Neural progenitor cell (in vitro differentiated cells): ENCODE measurements around the gene DISC1. TPM values are rescaled to one million over a fixed set of nuclear protein-coding genes. Genes with fewer than 3 reads are reported as not detected.

Experiments used
- DNase-seq: peaks from one replicate; pipeline ENCODE4 v3.0.0-alpha.2; 2016; ENCODE audit warnings: low spot score
- H2AFZ ChIP-seq: fragments of 200-600 bp; sonication (generic); replicated peaks from 2 replicates; pipeline ENCODE4 v1.6.1; 2016; ENCODE audit warnings: antibody characterized with exemption
- H3F3A ChIP-seq: fragments of 200-600 bp; sonication (generic); 2 replicates; pipeline ENCODE4 v1.6.1; 2016; ENCODE audit warnings: antibody characterized with exemption, low read depth
- H3K27ac ChIP-seq: fragments of 200-600 bp; sonication (generic); 2 replicates; pipeline ENCODE4 v1.5.1; 2016; ENCODE audit warnings: mild to moderate bottlenecking
- H3K27me3 ChIP-seq: fragments of 200-600 bp; sonication (generic); 2 replicates; pipeline ENCODE4 v1.6.1; 2016; ENCODE audit warnings: mild to moderate bottlenecking, moderate library complexity
- H3K36me3 ChIP-seq: fragments of 200-600 bp; sonication (generic); 2 replicates; pipeline ENCODE4 v1.5.1; 2016
- H3K4me1 ChIP-seq: fragments of 200-600 bp; sonication (generic); 2 replicates; pipeline ENCODE4 v1.6.1; 2016; ENCODE audit warnings: mixed run types
- H3K4me2 ChIP-seq: fragments of 200-600 bp; sonication (generic); 2 replicates; pipeline ENCODE4 v1.6.1; 2016
- H3K4me3 ChIP-seq: fragments of 200-600 bp; sonication (generic); 2 replicates; pipeline ENCODE4 v1.5.1; 2016
- H3K79me2 ChIP-seq: fragments of 200-600 bp; sonication (generic); 2 replicates; pipeline ENCODE4 v1.6.1; 2016; ENCODE audit warnings: low read depth
- H3K9ac ChIP-seq: fragments of 200-600 bp; sonication (generic); 2 replicates; pipeline ENCODE4 v1.6.1; 2016
- H3K9me3 ChIP-seq: fragments of 200-600 bp; sonication (generic); 2 replicates; pipeline ENCODE4 v1.5.1; 2016; ENCODE audit warnings: low read depth
- H4K20me1 ChIP-seq: fragments of 200-600 bp; sonication (generic); 2 replicates; pipeline ENCODE4 v1.6.1; 2016; ENCODE audit warnings: low read depth
- H3K27ac Mint-ChIP-seq: 3 replicates; pipeline ENCODE4 v1.8.0; 2021; ENCODE audit warnings: mixed read lengths
- H3K27me3 Mint-ChIP-seq: 2 replicates; pipeline ENCODE4 v1.8.0; 2022; ENCODE audit warnings: low read depth, mild to moderate bottlenecking, inconsistent platforms, moderate library complexity, mixed read lengths; ENCODE audit not compliant: insufficient read depth
- H3K36me3 Mint-ChIP-seq: 3 replicates; pipeline ENCODE4 v1.8.0; 2021; ENCODE audit warnings: mixed read lengths
- H3K4me1 Mint-ChIP-seq: 3 replicates; pipeline ENCODE4 v1.8.0; 2021; ENCODE audit warnings: mixed read lengths
- H3K4me3 Mint-ChIP-seq: 3 replicates; pipeline ENCODE4 v1.8.0; 2021; ENCODE audit warnings: mild to moderate bottlenecking, moderate library complexity, mixed read lengths
- H3K9me3 Mint-ChIP-seq: 3 replicates; pipeline ENCODE4 v1.8.0; 2020; ENCODE audit warnings: mixed read lengths
- CTCF ChIP-seq: fragments of 200-600 bp; sonication (generic); IDR thresholded peaks from 2 replicates; pipeline ENCODE4 v1.5.1; 2017; ENCODE audit warnings: antibody characterized with exemption, mild to moderate bottlenecking
- EZH2 ChIP-seq: fragments of 200-600 bp; sonication (generic); IDR thresholded peaks from 2 replicates; pipeline ENCODE4 v1.6.1; 2017; ENCODE audit warnings: antibody characterized with exemption, mild to moderate bottlenecking, moderate library complexity
- EZH2phosphoT487 ChIP-seq: fragments of 200-600 bp; sonication (generic); IDR thresholded peaks from 2 replicates; pipeline ENCODE4 v1.6.1; 2017; ENCODE audit warnings: antibody characterized with exemption
- total RNA-seq: library from RNA; depleted of rRNA; stranded (reverse); fragments of >200 nt; gene quantifications from 2 replicates; pipeline ENCODE4 v1.2.3, GENCODE V29; 2015; ENCODE audit warnings: low replicate concordance

Gene DISC1
- total RNA-seq, 1 donor from 2014 or later = 1.8 TPM

GRCh38 chr1:231821281-231821680 is 194.7 kb downstream of the DISC1 start:
- Histone ChIP-seq H3K79me2 (no peaks in the 10 kb centered on the region), H3K27ac (no peak overlapping the region), H3K4me1 (no peaks in the 10 kb centered on the region), H2AFZ (no peak overlapping the region), H3K4me3 (no peak overlapping the region), H4K20me1 (no peaks in the 10 kb centered on the region), H3F3A (no peaks in the 10 kb centered on the region), H3K4me2 (no peak overlapping the region), H3K36me3 (no peaks in the 10 kb centered on the region), H3K9me3 (no peaks in the 10 kb centered on the region), H3K27me3 (no peaks in the 10 kb centered on the region), H3K9ac (no peak overlapping the region)
- no peak for DNase-seq
- no peak overlapping the region for H3K4me3 Mint-ChIP-seq
- H3K27me3 Mint-ChIP-seq = no peaks in the 10 kb centered on the region
- no peaks in the 10 kb centered on the region for H3K4me1 Mint-ChIP-seq
- H3K27ac Mint-ChIP-seq = no peak overlapping the region
- no peaks in the 10 kb centered on the region for H3K9me3 Mint-ChIP-seq
- peaks cover 1% of the 10 kb centered on the region for H3K36me3 Mint-ChIP-seq
- TF ChIP-seq CTCF = no peak
- no peak for TF ChIP-seq EZH2
- no peak for TF ChIP-seq EZH2phosphoT487

GRCh38 chr1:231822041-231822440 is 195.5 kb downstream of the DISC1 start:
- Histone ChIP-seq H3K79me2 (no peaks in the 10 kb centered on the region), H3K9me3 (no peaks in the 10 kb centered on the region), H3K4me3 (no peak overlapping the region), H3K4me1 (no peaks in the 10 kb centered on the region), H3K36me3 (no peaks in the 10 kb centered on the region), H3K27ac (no peak overlapping the region), H3F3A (no peaks in the 10 kb centered on the region), H4K20me1 (no peaks in the 10 kb centered on the region), H3K4me2 (no peak overlapping the region), H3K9ac (no peak overlapping the region), H2AFZ (no peak overlapping the region), H3K27me3 (no peaks in the 10 kb centered on the region)
- TF ChIP-seq EZH2 (no peak), EZH2phosphoT487 (no peak), CTCF (no peak)
- no peak for DNase-seq
- no peaks in the 10 kb centered on the region for H3K27me3 Mint-ChIP-seq
- H3K27ac Mint-ChIP-seq = no peak overlapping the region
- H3K36me3 Mint-ChIP-seq = peaks cover 1% of the 10 kb centered on the region
- H3K4me1 Mint-ChIP-seq = no peaks in the 10 kb centered on the region
- H3K4me3 Mint-ChIP-seq = no peak overlapping the region
- H3K9me3 Mint-ChIP-seq = no peaks in the 10 kb centered on the region

- no peaks in the 10 kb centered on the region for H3K4me1 Mint-ChIP-seq
- H3K27ac Mint-ChIP-seq = no peak overlapping the region
- H3K4me1 ChIP-seq = no peaks in the 10 kb centered on the region
Measured at GRCh38 chr1:231826566-231826965, 200.0 kb downstream of the DISC1 start.

More at GRCh38 chr1:231826566-231826965, 200.0 kb downstream of the DISC1 start:
- Mint-ChIP-seq H3K4me3 (no peak overlapping the region), H3K36me3 (peaks cover 1% of the 10 kb centered on the region), H3K27me3 (no peaks in the 10 kb centered on the region), H3K9me3 (no peaks in the 10 kb centered on the region)
- Histone ChIP-seq H3K4me3 (no peak overlapping the region), H3F3A (no peaks in the 10 kb centered on the region), H3K9me3 (no peaks in the 10 kb centered on the region), H3K27ac (no peak overlapping the region), H4K20me1 (no peaks in the 10 kb centered on the region), H3K4me2 (no peak overlapping the region), H2AFZ (no peak overlapping the region), H3K9ac (no peak overlapping the region), H3K27me3 (no peaks in the 10 kb centered on the region), H3K36me3 (no peaks in the 10 kb centered on the region), H3K79me2 (no peaks in the 10 kb centered on the region)
- no peak for TF ChIP-seq EZH2
- no peak for TF ChIP-seq EZH2phosphoT487
- TF ChIP-seq CTCF = no peak
- no peak for DNase-seq
